IMR-90 (cell line): ENCODE data around the gene NIPAL3.

Experiments
- CTCF ChIP-seq: conservative IDR thresholded peaks from 2 replicates; pipeline ENCODE4 v1.5.1; 2012; ENCODE audit warnings: mild to moderate bottlenecking, low read depth, low read length, improper control_type of control experiment
- ELK1 ChIP-seq: fragments of 150-350 bp; IDR thresholded peaks from 2 replicates; pipeline ENCODE4 v1.6.1; 2016; ENCODE audit warnings: low read depth, mild to moderate bottlenecking, low read length, moderate library complexity, borderline replicate concordance
- SMC3 ChIP-seq: fragments of 150-350 bp; IDR thresholded peaks from 2 replicates; pipeline ENCODE4 v1.6.1; 2016; ENCODE audit warnings: low read depth, mild to moderate bottlenecking, antibody characterized with exemption, low read length, moderate library complexity

GRCh38 chr1:24415334-24415909, at the start of gene NIPAL3:
- peak; percentile 71 for TF ChIP-seq CTCF
- TF ChIP-seq SMC3 = no peak
- no peak for TF ChIP-seq ELK1
